ENCODE results near the gene SMAD7. TPM values are rescaled to one million over a fixed set of nuclear protein-coding genes. Genes with fewer than 3 reads are reported as not detected.

SMAD7 gene
- total and polyA plus RNA-seq, 2 experiments from 2014 or later, result 11.8 to 29.8 TPM

- TF ChIP-seq ZNF462 (CRISPR knock-in tag; IDR thresholded peaks at IDR 0.05) (no peak), NANOG (IDR thresholded peaks at IDR 0.05; ENCODE audit: borderline replicate concordance) (no peak), EZH2 (IDR thresholded peaks at IDR 0.05; ENCODE audit: low read depth, unreplicated experiment) (no peak), ZNF331 (CRISPR knock-in tag; IDR thresholded peaks at IDR 0.05; ENCODE audit: low read depth) (no peak), ZNF114 (CRISPR knock-in tag; IDR thresholded peaks at IDR 0.05) (no peak)
Observed at GRCh38 chr18:48902023-48902855, 48.5 kb downstream of the SMAD7 start (continued).

DNA sequence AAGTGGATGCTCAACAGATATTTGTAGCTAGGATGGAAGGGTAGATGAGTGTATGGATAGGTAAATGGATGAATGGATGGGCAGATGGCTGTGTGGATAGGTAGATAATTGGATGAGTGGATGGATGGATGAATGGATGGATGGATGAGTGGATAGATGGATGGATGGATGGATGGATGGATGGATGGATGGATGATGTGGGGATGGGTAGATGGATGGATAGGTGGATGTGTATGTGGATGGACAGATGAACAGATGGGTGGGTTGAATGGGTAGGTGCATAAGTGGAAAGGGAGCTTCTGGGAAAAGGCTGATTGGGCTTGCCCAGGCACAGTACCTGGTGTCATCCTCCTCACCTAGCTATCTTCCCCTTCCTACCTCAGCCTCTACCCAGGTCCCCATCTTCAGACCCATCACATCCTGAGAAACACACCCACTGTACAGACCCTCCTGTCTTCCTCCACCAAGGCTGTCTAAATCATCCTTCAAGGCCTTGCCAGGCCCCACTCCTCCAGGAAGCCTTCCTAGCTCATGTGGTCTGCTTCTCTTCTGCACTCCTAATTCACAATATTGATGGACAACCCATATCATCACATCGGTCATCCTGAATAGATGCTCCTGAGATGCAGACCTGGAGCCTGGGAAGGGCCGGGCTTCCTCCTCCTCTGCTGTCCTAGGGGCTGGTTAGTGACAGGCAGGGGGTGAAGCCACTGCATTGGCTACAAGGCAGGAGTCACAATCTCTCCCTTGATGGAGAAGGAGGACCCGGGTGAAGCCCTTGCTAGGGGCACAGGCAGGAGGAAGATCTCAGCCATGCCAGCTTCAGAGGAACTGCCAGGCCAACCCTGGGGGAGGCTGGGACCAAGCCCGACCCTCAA, 49.4 kb downstream of the SMAD7 start:
- H3K36me3 ChIP-seq (ENCODE audit: insufficient read depth), result no peaks in the 10 kb centered on the region
- Mint-ChIP-seq H3K27me3 (ENCODE audit: insufficient read depth, low read depth, poor library complexity) (no peaks in the 10 kb centered on the region), H3K4me3 (no peak overlapping the region), H3K9me3 (peaks cover 15% of the 10 kb centered on the region; the same call in 2 of the 3 replicates), H3K4me1 (peaks cover 3% of the 10 kb centered on the region; the same call in 2 of the 3 replicates), H3K27ac (no peak overlapping the region), H3K36me3 (ENCODE audit: low read depth) (peaks cover 6% of the 10 kb centered on the region; the same call in 1 of the 3 replicates)
- H3K4me3 ChIP-seq, result no peak overlapping the region
- DNase-seq (ENCODE audit: low spot score) (no peak), ATAC-seq (no peak)
- H3K4me2 ChIP-seq, result no peak overlapping the region
- H3K27ac ChIP-seq (ENCODE audit: low read depth), result no peak overlapping the region
- H3K4me1 ChIP-seq (ENCODE audit: insufficient read depth), result no peaks in the 10 kb centered on the region
- no peaks in the 10 kb centered on the region for H3K27me3 ChIP-seq (ENCODE audit: insufficient read depth)
- no peak overlapping the region for H2AFZ ChIP-seq
- H3K9me2 ChIP-seq (ENCODE audit: insufficient read depth), result no peaks in the 10 kb centered on the region
- no peaks in the 10 kb centered on the region for H3K79me2 ChIP-seq (replicated peaks; ENCODE audit: insufficient read depth)
- H3F3A ChIP-seq (replicated peaks; ENCODE audit: low read depth), result no peaks in the 10 kb centered on the region
- H4K20me1 ChIP-seq (replicated peaks; ENCODE audit: insufficient read depth), result no peaks in the 10 kb centered on the region
- TF ChIP-seq, protein P1, sequence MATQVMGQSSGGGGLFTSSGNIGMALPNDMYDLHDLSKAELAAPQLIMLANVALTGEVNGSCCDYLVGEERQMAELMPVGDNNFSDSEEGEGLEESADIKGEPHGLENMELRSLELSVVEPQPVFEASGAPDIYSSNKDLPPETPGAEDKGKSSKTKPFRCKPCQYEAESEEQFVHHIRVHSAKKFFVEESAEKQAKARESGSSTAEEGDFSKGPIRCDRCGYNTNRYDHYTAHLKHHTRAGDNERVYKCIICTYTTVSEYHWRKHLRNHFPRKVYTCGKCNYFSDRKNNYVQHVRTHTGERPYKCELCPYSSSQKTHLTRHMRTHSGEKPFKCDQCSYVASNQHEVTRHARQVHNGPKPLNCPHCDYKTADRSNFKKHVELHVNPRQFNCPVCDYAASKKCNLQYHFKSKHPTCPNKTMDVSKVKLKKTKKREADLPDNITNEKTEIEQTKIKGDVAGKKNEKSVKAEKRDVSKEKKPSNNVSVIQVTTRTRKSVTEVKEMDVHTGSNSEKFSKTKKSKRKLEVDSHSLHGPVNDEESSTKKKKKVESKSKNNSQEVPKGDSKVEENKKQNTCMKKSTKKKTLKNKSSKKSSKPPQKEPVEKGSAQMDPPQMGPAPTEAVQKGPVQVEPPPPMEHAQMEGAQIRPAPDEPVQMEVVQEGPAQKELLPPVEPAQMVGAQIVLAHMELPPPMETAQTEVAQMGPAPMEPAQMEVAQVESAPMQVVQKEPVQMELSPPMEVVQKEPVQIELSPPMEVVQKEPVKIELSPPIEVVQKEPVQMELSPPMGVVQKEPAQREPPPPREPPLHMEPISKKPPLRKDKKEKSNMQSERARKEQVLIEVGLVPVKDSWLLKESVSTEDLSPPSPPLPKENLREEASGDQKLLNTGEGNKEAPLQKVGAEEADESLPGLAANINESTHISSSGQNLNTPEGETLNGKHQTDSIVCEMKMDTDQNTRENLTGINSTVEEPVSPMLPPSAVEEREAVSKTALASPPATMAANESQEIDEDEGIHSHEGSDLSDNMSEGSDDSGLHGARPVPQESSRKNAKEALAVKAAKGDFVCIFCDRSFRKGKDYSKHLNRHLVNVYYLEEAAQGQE (IDR thresholded peaks at IDR 0.05; ENCODE audit: unreplicated experiment), result no peak
- TF ChIP-seq STAT1 (IDR thresholded peaks at IDR 0.05; ENCODE audit: unreplicated experiment) (no peak), ETS1 (IDR thresholded peaks at IDR 0.05) (no peak), JUNB (IDR thresholded peaks at IDR 0.05; ENCODE audit: unreplicated experiment) (no peak)
- TF ChIP-seq, protein P2, sequence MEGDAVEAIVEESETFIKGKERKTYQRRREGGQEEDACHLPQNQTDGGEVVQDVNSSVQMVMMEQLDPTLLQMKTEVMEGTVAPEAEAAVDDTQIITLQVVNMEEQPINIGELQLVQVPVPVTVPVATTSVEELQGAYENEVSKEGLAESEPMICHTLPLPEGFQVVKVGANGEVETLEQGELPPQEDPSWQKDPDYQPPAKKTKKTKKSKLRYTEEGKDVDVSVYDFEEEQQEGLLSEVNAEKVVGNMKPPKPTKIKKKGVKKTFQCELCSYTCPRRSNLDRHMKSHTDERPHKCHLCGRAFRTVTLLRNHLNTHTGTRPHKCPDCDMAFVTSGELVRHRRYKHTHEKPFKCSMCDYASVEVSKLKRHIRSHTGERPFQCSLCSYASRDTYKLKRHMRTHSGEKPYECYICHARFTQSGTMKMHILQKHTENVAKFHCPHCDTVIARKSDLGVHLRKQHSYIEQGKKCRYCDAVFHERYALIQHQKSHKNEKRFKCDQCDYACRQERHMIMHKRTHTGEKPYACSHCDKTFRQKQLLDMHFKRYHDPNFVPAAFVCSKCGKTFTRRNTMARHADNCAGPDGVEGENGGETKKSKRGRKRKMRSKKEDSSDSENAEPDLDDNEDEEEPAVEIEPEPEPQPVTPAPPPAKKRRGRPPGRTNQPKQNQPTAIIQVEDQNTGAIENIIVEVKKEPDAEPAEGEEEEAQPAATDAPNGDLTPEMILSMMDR (conservative IDR thresholded peaks at IDR 0.05; ENCODE audit: low read depth in 2 of 2), result no peak
